ENCODE measurements around the gene CSGALNACT2. TPM values are rescaled to one million over a fixed set of nuclear protein-coding genes. Genes with fewer than 3 reads are reported as not detected.

CSGALNACT2 gene
- total RNA-seq, 1 experiment from 2014 or later: 22.3 TPM

- no peak for ATAC-seq
- no peak overlapping the region for H3K27ac ChIP-seq (ENCODE audit: low read length)
- POLR2A ChIA-PET: no interaction called here
- no TSS peak for BruUV-seq (replicated peaks)
- intact Hi-C loops (cut with micrococcal nuclease; ENCODE audit: unreplicated experiment): no loop called here
- no peaks in the 10 kb centered on the region for H3K36me3 ChIP-seq (ENCODE audit: control insufficient read depth, insufficient read depth, low read length)
- no peak overlapping the region for H3K4me3 ChIP-seq (ENCODE audit: low read depth in 2 of 2, low read length in 2 of 2)
- CTCF ChIA-PET: interaction anchor here (1.3 kb wide), 1 partner anchor 9 kb away, joined by 3 read pairs; no protein-coding TSS in a partner anchor
- DNase-seq (ENCODE audit: low read depth, low spot score): no peak
- H3K27me3 ChIP-seq (ENCODE audit: control insufficient read depth, insufficient read depth, low read length): no peaks in the 10 kb centered on the region
- H3K4me1 ChIP-seq (ENCODE audit: control insufficient read depth, insufficient read depth, low read length): no peaks in the 10 kb centered on the region
- in situ Hi-C loops (cut with HindIII; ENCODE audit: low pct_unique_long_range_greater_than_20kb, low sequenced_read_pairs): no loop called here
- H3K9me3 ChIP-seq (ENCODE audit: control insufficient read depth, insufficient read depth, low read depth, low read length): no peaks in the 10 kb centered on the region
- no peak for TF ChIP-seq REST (IDR thresholded peaks at IDR 0.05; ENCODE audit: insufficient read depth in 1 of 2, low read depth in 2 of 2, low read length in 1 of 2)
- TF ChIP-seq SIN3A (IDR thresholded peaks at IDR 0.05; ENCODE audit: borderline replicate concordance, insufficient read depth, low read depth, low read length): no peak
- no peak for TF ChIP-seq CTCF (IDR thresholded peaks at IDR 0.05)
- TF ChIP-seq TCF7L2 (IDR thresholded peaks at IDR 0.05; ENCODE audit: low read depth, low read length): no peak
- TF ChIP-seq POLR2AphosphoS5 (IDR thresholded peaks at IDR 0.05; ENCODE audit: low read depth, low read length): no peak
Observed at GRCh38 chr10:43122096-43122495, 16.1 kb upstream of the CSGALNACT2 start.

GRCh38 chr10:43122826-43123225, 15.4 kb upstream of the CSGALNACT2 start:
- CTCF ChIA-PET: no interaction called here
- no TSS peak for BruUV-seq (replicated peaks)
- in situ Hi-C loops (cut with HindIII; ENCODE audit: low pct_unique_long_range_greater_than_20kb, low sequenced_read_pairs) (no loop called here), intact Hi-C loops (cut with micrococcal nuclease; ENCODE audit: unreplicated experiment) (no loop called here)
- Histone ChIP-seq H3K9me3 (ENCODE audit: control insufficient read depth, insufficient read depth, low read depth, low read length) (no peaks in the 10 kb centered on the region), H3K27ac (ENCODE audit: low read length) (no peak overlapping the region), H3K4me1 (ENCODE audit: control insufficient read depth, insufficient read depth, low read length) (no peaks in the 10 kb centered on the region), H3K27me3 (ENCODE audit: control insufficient read depth, insufficient read depth, low read length) (no peaks in the 10 kb centered on the region), H3K4me3 (ENCODE audit: low read depth in 2 of 2, low read length in 2 of 2) (no peak overlapping the region), H3K36me3 (ENCODE audit: control insufficient read depth, insufficient read depth, low read length) (no peaks in the 10 kb centered on the region)
- no peak for TF ChIP-seq POLR2AphosphoS5 (IDR thresholded peaks at IDR 0.05; ENCODE audit: low read depth, low read length)
- no peak for TF ChIP-seq REST (IDR thresholded peaks at IDR 0.05; ENCODE audit: insufficient read depth in 1 of 2, low read depth in 2 of 2, low read length in 1 of 2)
- no peak for TF ChIP-seq CTCF (IDR thresholded peaks at IDR 0.05)
- no peak for TF ChIP-seq SIN3A (IDR thresholded peaks at IDR 0.05; ENCODE audit: borderline replicate concordance, insufficient read depth, low read depth, low read length)
- no peak for TF ChIP-seq TCF7L2 (IDR thresholded peaks at IDR 0.05; ENCODE audit: low read depth, low read length)
- POLR2A ChIA-PET: no interaction called here
- ATAC-seq: no peak
- no peak for DNase-seq (ENCODE audit: low read depth, low spot score)

All from Panc1 (cell line).